ENCODE data around the gene CXCR3. TPM values are rescaled to one million over a fixed set of nuclear protein-coding genes. Genes with fewer than 3 reads are reported as not detected.

Gene CXCR3
- total and polyA plus RNA-seq, 10 of the 15 experiments (the other 5 are each of a cell fraction or from before 2014, with no cell fraction given): 1.4 to 48.2 (median 15.7) TPM

DNA sequence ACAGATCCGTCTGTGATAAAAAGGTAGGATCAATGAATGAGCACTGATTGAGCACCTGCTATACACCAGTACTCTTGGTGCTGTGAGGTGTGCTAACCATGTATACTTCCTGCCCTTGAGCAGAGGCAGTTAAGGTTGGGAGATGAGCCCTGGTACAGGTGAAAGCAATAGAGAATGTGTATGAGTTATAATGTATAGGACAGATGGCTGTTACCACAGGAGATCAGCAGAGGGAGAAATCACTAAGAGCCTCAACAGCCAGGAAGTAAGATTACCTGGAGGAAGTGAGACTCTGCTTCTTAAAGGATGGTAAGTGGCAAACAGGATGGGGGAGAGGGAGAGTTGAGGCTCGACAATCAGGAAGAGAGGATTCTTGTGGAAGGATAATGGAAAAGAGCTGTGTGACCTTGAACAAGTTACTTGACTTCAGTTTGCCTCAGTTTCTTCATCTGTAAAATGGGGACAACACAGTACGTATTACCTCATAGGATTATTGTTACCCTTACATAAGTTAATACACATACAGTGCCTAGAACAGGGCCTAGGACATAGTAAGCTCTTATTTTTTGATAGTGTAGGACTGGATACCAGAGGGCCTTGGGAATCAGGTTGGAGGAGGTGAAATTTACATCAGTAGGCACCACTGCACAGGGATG, 9.1 kb downstream of the CXCR3 start:
- WGBS (ENCODE audit: insufficient coverage, insufficient replicate concordance, low lambda C conversion rate, missing lambda C conversion rate): 32% methylated on average over 3 of the region's 3 CpGs
- in situ Hi-C loops (cut with MboI) (no loop called here), intact Hi-C loops (cut with micrococcal nuclease; ENCODE audit: unreplicated experiment) (no loop called here)
- FAIRE-seq: no peak
- H3K36me3 ChIP-seq (ENCODE audit: control insufficient read depth in 2 of 2, insufficient read depth in 2 of 2, low read length in 1 of 2): peaks cover 0 to 9% of the 10 kb centered on the region in 2 experiments; a peak in 3 of 4 replicates
- ChIA-PET SMC1A (ENCODE audit: uncharacterized antibody, unreplicated experiment) (interaction anchor here (0.8 to 1.1 kb wide), 3 partner anchors 9 to 77 kb away, joined by 3 to 5 read pairs (median 3); no protein-coding TSS in a partner anchor), RAD21 (ENCODE audit: unreplicated experiment) (interaction anchor here (1.2 kb wide), 1 partner anchor 11 kb away, joined by 3 read pairs; no protein-coding TSS in a partner anchor), CTCF (interaction anchor here (1.2 kb wide), 1 partner anchor 41 kb away, joined by 4 read pairs; no protein-coding TSS in a partner anchor), POLR2A (interaction anchor here (0.9 kb wide), 1 partner anchor 13 kb away, joined by 3 read pairs; no protein-coding TSS in a partner anchor)
- no peak overlapping the region for H3K27ac ChIP-seq (ENCODE audit: control insufficient read depth, insufficient read depth)
- ATAC-seq: peak; percentile 70
- H3K27me3 ChIP-seq (replicated peaks in 1 of 2; ENCODE audit: control insufficient read depth in 2 of 2, insufficient read depth in 2 of 2, low read length in 1 of 2): no peaks in the 10 kb centered on the region; a peak in 1 of 4 replicates
- DNase-seq (ENCODE audit: low read depth, low spot score): no peak
- BruUV-seq (replicated peaks): no TSS peak
- no peaks in the 10 kb centered on the region for H4K20me1 ChIP-seq (ENCODE audit: control insufficient read depth, insufficient read depth)
- no peaks in the 10 kb centered on the region for H3K79me2 ChIP-seq (ENCODE audit: control insufficient read depth, insufficient read depth, low read length)
- no peak overlapping the region for H3K4me3 ChIP-seq
- no peak overlapping the region for H2AFZ ChIP-seq (ENCODE audit: control insufficient read depth, low read depth, low read length)
- H3K4me2 ChIP-seq (ENCODE audit: control insufficient read depth, insufficient read depth): no peak overlapping the region
- no peak overlapping the region for H3K9ac ChIP-seq (ENCODE audit: control insufficient read depth, insufficient read depth, low read length)
- TF ChIP-seq SIX5 (IDR thresholded peaks at IDR 0.05; ENCODE audit: low read depth, low read length, severe bottlenecking) (no peak), ETV6 (conservative IDR thresholded peaks at IDR 0.05 in 1 of 2, IDR thresholded peaks at IDR 0.05 in 1 of 2; ENCODE audit: borderline replicate concordance in 1 of 2, low read depth in 1 of 2) (peak in 1 of 2 experiments; percentile 28; a peak in 1 of 4 replicates)
- no peaks in the 10 kb centered on the region for H3K4me1 ChIP-seq (ENCODE audit: control insufficient read depth, insufficient read depth, low read length)
- no peaks in the 10 kb centered on the region; the same call in 2 of the 3 replicates for H3K9me3 ChIP-seq (replicated peaks; ENCODE audit: control insufficient read depth, insufficient read depth, low read length)

DNA sequence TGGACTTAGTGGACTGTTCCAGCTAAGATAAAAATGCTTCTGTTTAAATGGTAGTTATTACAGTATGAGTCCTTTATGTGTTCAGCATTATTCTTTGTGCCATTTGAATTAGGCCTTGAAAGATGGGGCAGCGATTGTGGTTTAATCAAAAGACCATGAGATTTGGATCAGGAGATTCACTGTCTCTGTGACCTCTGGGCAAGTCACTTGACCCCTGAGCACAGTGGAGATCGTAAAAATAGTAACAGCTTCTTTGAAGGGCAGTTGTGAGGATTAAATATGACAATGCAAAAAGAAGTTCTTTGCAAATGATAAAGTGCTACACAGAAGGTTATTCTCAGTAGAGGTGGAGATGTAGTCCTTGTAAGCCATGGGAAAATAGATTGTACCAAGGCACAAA, 10.8 kb downstream of the CXCR3 start:
- intact Hi-C loops (cut with micrococcal nuclease; ENCODE audit: unreplicated experiment) (no loop called here), in situ Hi-C loops (cut with MboI) (no loop called here)
- ChIA-PET SMC1A (ENCODE audit: uncharacterized antibody, unreplicated experiment) (interaction anchor here (0.6 to 1.0 kb wide), 4 partner anchors 8 to 42 kb away, joined by 3 read pairs; no protein-coding TSS in a partner anchor), POLR2A (interaction anchor here (0.5 kb wide), 1 partner anchor 208 kb away, joined by 6 read pairs; no protein-coding TSS in a partner anchor), CTCF (interaction anchor here (1.7 kb wide), 1 partner anchor 43 kb away, joined by 9 read pairs; no protein-coding TSS in a partner anchor), RAD21 (ENCODE audit: unreplicated experiment) (no interaction called here)
- no peak for DNase-seq (ENCODE audit: low read depth, low spot score)
- no peak for ATAC-seq
- no TSS peak for BruUV-seq (replicated peaks)
- Histone ChIP-seq H2AFZ (ENCODE audit: control insufficient read depth, low read depth, low read length) (no peak overlapping the region), H3K79me2 (ENCODE audit: control insufficient read depth, insufficient read depth, low read length) (no peaks in the 10 kb centered on the region), H3K4me1 (ENCODE audit: control insufficient read depth, insufficient read depth, low read length) (no peaks in the 10 kb centered on the region), H3K9me3 (replicated peaks; ENCODE audit: control insufficient read depth, insufficient read depth, low read length) (no peaks in the 10 kb centered on the region; the same call in 2 of the 3 replicates), H3K27me3 (replicated peaks in 1 of 2; ENCODE audit: control insufficient read depth in 2 of 2, insufficient read depth in 2 of 2, low read length in 1 of 2) (no peaks in the 10 kb centered on the region; a peak in 1 of 4 replicates), H3K4me3 (no peak overlapping the region), H3K36me3 (ENCODE audit: control insufficient read depth in 2 of 2, insufficient read depth in 2 of 2, low read length in 1 of 2) (peaks cover 0 to 9% of the 10 kb centered on the region in 2 experiments; a peak in 3 of 4 replicates), H3K9ac (ENCODE audit: control insufficient read depth, insufficient read depth, low read length) (no peak overlapping the region), H3K4me2 (ENCODE audit: control insufficient read depth, insufficient read depth) (no peak overlapping the region), H4K20me1 (ENCODE audit: control insufficient read depth, insufficient read depth) (no peaks in the 10 kb centered on the region), H3K27ac (ENCODE audit: control insufficient read depth, insufficient read depth) (no peak overlapping the region)
- FAIRE-seq: no peak
- TF ChIP-seq CREB1 (IDR thresholded peaks at IDR 0.05; ENCODE audit: low read depth) (no peak), IKZF1 (conservative IDR thresholded peaks at IDR 0.05) (no peak), RAD51 (IDR thresholded peaks at IDR 0.05) (no peak), POLR2AphosphoS5 (IDR thresholded peaks at IDR 0.05; ENCODE audit: low read length) (no peak), RBBP5 (conservative IDR thresholded peaks at IDR 0.05) (no peak)
- TF ChIP-seq, protein P1, sequence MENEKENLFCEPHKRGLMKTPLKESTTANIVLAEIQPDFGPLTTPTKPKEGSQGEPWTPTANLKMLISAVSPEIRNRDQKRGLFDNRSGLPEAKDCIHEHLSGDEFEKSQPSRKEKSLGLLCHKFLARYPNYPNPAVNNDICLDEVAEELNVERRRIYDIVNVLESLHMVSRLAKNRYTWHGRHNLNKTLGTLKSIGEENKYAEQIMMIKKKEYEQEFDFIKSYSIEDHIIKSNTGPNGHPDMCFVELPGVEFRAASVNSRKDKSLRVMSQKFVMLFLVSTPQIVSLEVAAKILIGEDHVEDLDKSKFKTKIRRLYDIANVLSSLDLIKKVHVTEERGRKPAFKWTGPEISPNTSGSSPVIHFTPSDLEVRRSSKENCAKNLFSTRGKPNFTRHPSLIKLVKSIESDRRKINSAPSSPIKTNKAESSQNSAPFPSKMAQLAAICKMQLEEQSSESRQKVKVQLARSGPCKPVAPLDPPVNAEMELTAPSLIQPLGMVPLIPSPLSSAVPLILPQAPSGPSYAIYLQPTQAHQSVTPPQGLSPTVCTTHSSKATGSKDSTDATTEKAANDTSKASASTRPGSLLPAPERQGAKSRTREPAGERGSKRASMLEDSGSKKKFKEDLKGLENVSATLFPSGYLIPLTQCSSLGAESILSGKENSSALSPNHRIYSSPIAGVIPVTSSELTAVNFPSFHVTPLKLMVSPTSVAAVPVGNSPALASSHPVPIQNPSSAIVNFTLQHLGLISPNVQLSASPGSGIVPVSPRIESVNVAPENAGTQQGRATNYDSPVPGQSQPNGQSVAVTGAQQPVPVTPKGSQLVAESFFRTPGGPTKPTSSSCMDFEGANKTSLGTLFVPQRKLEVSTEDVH (IDR thresholded peaks at IDR 0.05; ENCODE audit: low read depth, partially characterized antibody): no peak
- WGBS (ENCODE audit: insufficient coverage, insufficient replicate concordance, low lambda C conversion rate, missing lambda C conversion rate): 64% methylated on average over 2 of the region's 2 CpGs
